ENCODE results near the gene FAM117A. TPM values are rescaled to one million over a fixed set of nuclear protein-coding genes. Genes with fewer than 3 reads are reported as not detected.

The FAM117A gene
- total RNA-seq, 1 experiment from 2014 or later: 41.5 TPM

- no peak overlapping the region for H3K4me3 Mint-ChIP-seq (ENCODE audit: unreplicated experiment)
- Histone ChIP-seq H3K9me3 (0 out of 2 replicates have a peak, but pooled peaks cover under 1% of the 10 kb centered on the region), H3K4me1 (no peaks in the 10 kb centered on the region), H3K27me3 (replicated peaks; ENCODE audit: control insufficient read depth, insufficient read depth, low read length) (no peaks in the 10 kb centered on the region), H3K36me3 (ENCODE audit: control insufficient read depth, insufficient read depth, low read length) (peaks cover 8% of the 10 kb centered on the region), H3K4me3 (ENCODE audit: low read depth, low read length) (no peak overlapping the region)
- H3K27me3 Mint-ChIP-seq (ENCODE audit: insufficient read depth, unreplicated experiment): no peaks in the 10 kb centered on the region
- H3K27ac Mint-ChIP-seq (ENCODE audit: unreplicated experiment): no peak overlapping the region
- no peaks in the 10 kb centered on the region for H3K4me1 Mint-ChIP-seq (ENCODE audit: low read depth, unreplicated experiment)
- intact Hi-C loops (cut with micrococcal nuclease; ENCODE audit: unreplicated experiment): no loop called here
- no TSS peak for BruUV-seq (replicated peaks)
- H3K9me3 Mint-ChIP-seq (ENCODE audit: unreplicated experiment): no peaks in the 10 kb centered on the region
- ChIA-PET POLR2A (interaction anchor here (0.6 kb wide), 1 partner anchor 695 kb away, joined by 4 read pairs; no protein-coding TSS in a partner anchor), CTCF (interaction anchor here (0.6 to 1.0 kb wide), 3 partner anchors 22 to 173 kb away, joined by 3 to 4 read pairs (median 3); partner anchors contain the start of gene FAM117A)
- no peak for TF ChIP-seq CTCF (IDR thresholded peaks at IDR 0.05; ENCODE audit: insufficient read depth in 1 of 2, low read depth in 1 of 2, low read length in 1 of 2, severe bottlenecking in 1 of 2, unreplicated experiment in 1 of 2)
- H3K36me3 Mint-ChIP-seq (ENCODE audit: insufficient read depth, unreplicated experiment): peaks cover 4% of the 10 kb centered on the region
- no peak for DNase-seq
These were observed 33.0 kb downstream of the FAM117A start for GRCh38 chr17:49730785-49731434.

- Histone ChIP-seq H3K27me3 (replicated peaks; ENCODE audit: control insufficient read depth, insufficient read depth, low read length) (no peaks in the 10 kb centered on the region), H3K36me3 (ENCODE audit: control insufficient read depth, insufficient read depth, low read length) (peaks cover 10% of the 10 kb centered on the region), H3K4me1 (no peaks in the 10 kb centered on the region), H3K4me3 (ENCODE audit: low read depth, low read length) (no peak overlapping the region), H3K9me3 (0 out of 2 replicates have a peak, but pooled peaks cover 4% of the 10 kb centered on the region)
- POLR2A ChIA-PET: no interaction called here
- CTCF ChIA-PET: interaction anchor here (0.9 to 1.0 kb wide), 2 partner anchors 21 to 173 kb away, joined by 3 to 4 read pairs; no protein-coding TSS in a partner anchor
- H3K27ac Mint-ChIP-seq (ENCODE audit: unreplicated experiment): no peak overlapping the region
- no peaks in the 10 kb centered on the region for H3K4me1 Mint-ChIP-seq (ENCODE audit: low read depth, unreplicated experiment)
- no peaks in the 10 kb centered on the region for H3K27me3 Mint-ChIP-seq (ENCODE audit: insufficient read depth, unreplicated experiment)
- intact Hi-C loops (cut with micrococcal nuclease; ENCODE audit: unreplicated experiment): no loop called here
- no peaks in the 10 kb centered on the region for H3K9me3 Mint-ChIP-seq (ENCODE audit: unreplicated experiment)
- no peak for DNase-seq
- no TSS peak for BruUV-seq (replicated peaks)
- H3K36me3 Mint-ChIP-seq (ENCODE audit: insufficient read depth, unreplicated experiment): peaks cover 9% of the 10 kb centered on the region
- TF ChIP-seq CTCF (IDR thresholded peaks at IDR 0.05; ENCODE audit: insufficient read depth in 1 of 2, low read depth in 1 of 2, low read length in 1 of 2, severe bottlenecking in 1 of 2, unreplicated experiment in 1 of 2): no peak
- H3K4me3 Mint-ChIP-seq (ENCODE audit: unreplicated experiment): no peak overlapping the region
These were observed 33.7 kb downstream of the FAM117A start for GRCh38 chr17:49730078-49730784.

GRCh38 chr17:49729069-49729468 is 34.9 kb downstream of the FAM117A start:
- H3K27me3 Mint-ChIP-seq (ENCODE audit: insufficient read depth, unreplicated experiment): no peaks in the 10 kb centered on the region
- POLR2A ChIA-PET: no interaction called here

More at GRCh38 chr17:49729069-49729468, 34.9 kb downstream of the FAM117A start:
- CTCF ChIA-PET: no interaction called here
- peaks cover 9% of the 10 kb centered on the region for H3K36me3 Mint-ChIP-seq (ENCODE audit: insufficient read depth, unreplicated experiment)
- H3K4me3 Mint-ChIP-seq (ENCODE audit: unreplicated experiment): no peak overlapping the region
- H3K9me3 ChIP-seq: 0 out of 2 replicates have a peak, but pooled peaks cover 4% of the 10 kb centered on the region
- no peaks in the 10 kb centered on the region for H3K9me3 Mint-ChIP-seq (ENCODE audit: unreplicated experiment)
- no TSS peak for BruUV-seq (replicated peaks)
- H3K27me3 ChIP-seq (replicated peaks; ENCODE audit: control insufficient read depth, insufficient read depth, low read length): no peaks in the 10 kb centered on the region
- no peaks in the 10 kb centered on the region for H3K4me1 ChIP-seq
- H3K4me1 Mint-ChIP-seq (ENCODE audit: low read depth, unreplicated experiment): no peaks in the 10 kb centered on the region
- no peak overlapping the region for H3K27ac Mint-ChIP-seq (ENCODE audit: unreplicated experiment)
- H3K36me3 ChIP-seq (ENCODE audit: control insufficient read depth, insufficient read depth, low read length): peaks cover 10% of the 10 kb centered on the region
- DNase-seq: no peak
- no peak overlapping the region for H3K4me3 ChIP-seq (ENCODE audit: low read depth, low read length)
- intact Hi-C loops (cut with micrococcal nuclease; ENCODE audit: unreplicated experiment): no loop called here
- TF ChIP-seq CTCF (IDR thresholded peaks at IDR 0.05; ENCODE audit: insufficient read depth in 1 of 2, low read depth in 1 of 2, low read length in 1 of 2, severe bottlenecking in 1 of 2, unreplicated experiment in 1 of 2): no peak

Data from Caco-2 (cell line).